Amniotic epithelial cell (primary cell): Measurements from ENCODE around the gene CCL4.
"Not testable (repeated sequence)": the region's sequence is repeated elsewhere in the genome, so short reads cannot be mapped to it uniquely, and the experiment has no call there.

Experiments
- DNase-seq: peaks from one replicate; pipeline ENCODE4 v3.0.0-alpha.2; 2010; ENCODE audit warnings: low read depth

The CCL4 gene

DNA sequence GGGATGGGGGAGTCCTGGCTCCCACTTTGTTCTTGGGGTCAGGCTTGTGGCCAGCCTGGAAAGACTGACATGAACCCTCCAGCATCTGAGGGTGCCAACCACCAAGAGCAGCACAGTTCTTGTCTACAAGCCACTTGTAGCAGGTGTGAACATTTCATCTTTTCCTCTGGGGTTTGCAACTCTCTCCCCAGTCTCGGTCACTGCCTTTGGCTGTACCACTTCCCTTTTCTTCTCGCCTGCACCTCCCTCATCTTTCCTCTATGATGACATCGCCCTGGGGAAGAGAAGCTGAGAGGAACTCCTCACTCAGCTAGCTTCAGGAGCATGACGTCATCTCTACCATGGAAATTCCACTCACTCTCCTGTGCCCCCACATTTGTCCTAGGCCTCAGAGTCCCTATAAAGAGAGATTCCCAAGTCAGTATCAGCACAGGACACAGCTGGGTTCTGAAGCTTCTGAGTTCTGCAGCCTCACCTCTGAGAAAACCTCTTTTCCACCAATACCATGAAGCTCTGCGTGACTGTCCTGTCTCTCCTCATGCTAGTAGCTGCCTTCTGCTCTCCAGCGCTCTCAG, at the start of gene CCL4:
TSS of gene CCL4 (plus strand) at position 427 of the 575 bp plus-strand sequence. CDS start at position 506, 79 bp downstream.
- not testable (repeated sequence) for DNase-seq

DNA sequence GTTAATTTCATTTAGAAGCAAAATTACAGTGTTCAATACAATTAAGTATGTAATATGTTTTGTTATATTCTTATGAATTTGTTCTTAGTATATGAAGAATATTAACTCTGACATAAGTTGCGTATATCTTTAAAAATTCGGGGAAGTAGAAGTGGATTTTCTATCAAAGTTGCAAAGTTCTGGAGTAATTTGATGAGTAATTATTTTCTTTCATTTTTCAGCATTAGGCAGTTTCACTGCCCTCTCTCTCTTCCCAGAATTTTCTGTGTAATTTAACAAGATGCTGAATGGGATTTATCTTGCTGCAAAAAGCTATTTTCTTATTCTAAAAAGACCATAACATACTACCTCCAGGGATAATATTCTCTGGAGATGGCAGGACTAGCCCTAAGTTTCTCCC, 48.5 kb upstream of the CCL4 start:
- DNase-seq: no peak

- DNase-seq: no peak
Measured at GRCh38 chr17:36055921-36056520, 47.6 kb upstream of the CCL4 start.

DNA sequence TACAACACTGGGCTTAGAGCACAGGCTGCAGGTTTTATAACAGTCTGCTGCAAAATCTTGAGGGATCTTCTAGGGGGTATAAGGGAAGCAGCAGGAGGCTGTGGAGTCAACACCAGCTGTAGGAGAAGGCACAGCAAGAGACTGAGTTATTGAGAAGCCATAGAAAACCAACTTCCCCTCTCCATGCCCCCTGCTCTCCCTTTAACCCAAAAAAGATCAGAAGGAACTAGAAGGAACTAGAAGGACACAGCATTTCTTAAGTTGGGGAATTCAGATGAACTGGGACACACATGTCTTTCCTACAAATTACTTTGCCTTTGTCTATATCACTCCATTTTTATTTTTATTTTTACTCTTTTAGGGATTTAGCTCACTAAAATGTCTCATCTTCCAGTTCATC, 45.7 kb upstream of the CCL4 start:
- no peak for DNase-seq

DNA sequence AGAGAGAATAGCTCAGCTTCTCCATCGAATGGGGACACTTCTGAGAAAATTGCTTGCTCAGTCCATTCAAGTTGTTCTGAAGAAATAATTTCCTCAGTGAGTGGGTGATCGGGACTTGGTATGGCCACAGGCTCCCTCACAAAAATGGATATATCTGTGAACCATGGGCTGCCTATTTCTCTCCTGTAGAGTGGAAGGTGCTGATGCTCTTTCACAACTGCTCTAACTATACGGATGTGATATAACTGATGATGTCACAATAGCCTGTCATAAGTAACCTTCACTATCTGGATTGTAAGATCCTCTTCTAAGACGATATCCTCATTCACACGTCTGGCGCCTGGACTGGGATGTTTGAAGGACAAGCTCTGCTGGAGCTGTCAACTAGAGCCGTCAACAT, 44.2 kb upstream of the CCL4 start:
- no peak for DNase-seq

DNA sequence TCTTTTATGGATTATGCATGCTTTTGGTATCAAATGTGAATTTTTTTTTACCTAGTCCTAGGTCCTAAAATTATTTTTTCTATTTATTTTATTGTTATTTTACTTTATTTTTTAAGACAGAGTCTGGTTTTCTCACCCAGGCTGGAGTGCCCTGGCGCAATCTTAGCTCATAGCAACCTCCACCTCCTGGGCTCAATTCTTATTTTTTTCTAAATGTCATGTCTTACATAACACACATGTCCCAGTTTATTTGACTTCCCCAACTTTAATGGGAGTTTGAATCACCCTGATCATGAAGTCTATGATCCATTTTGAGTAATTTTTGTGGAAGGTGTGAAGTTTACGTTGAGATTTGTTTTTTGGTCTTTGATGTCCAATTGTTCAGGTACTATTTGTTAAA, 42.8 kb upstream of the CCL4 start:
- no peak for DNase-seq

DNA sequence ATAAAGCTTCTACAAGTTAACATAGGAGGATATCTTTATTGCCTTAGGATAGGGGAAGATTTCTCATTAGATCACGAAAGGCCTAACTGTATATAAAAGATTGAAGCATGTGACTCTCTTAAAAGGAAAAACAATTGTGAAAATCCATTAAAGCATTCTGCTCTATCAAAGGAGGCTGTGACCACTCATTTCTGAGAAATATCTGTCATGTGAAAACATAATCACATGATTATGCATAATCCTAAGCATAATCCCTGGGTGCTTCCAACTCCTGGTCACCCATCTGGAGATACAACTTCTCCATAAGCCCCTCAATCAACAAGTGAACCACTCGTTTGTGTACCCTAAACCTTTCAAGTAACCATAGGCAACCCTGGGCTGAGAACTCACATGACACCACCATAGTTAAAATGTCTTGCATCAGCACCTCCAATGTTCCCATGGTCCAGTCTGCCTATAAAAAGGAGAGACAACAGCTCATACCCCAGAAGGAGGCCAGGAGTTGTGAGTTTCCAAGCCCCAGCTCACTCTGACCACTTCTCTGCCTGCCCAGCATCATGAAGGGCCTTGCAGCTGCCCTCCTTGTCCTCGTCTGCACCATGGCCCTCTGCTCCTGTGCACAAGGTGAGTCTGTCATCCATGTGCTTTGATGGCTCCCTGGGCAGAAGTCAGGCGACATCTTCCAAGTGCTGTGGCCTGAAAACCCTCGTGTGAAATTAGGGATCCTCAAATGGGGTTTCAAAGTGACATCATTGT, 39.7 kb upstream of the CCL4 start, which contains the start of gene CCL18:
TSS of gene CCL18 (plus strand) at position 487 of the 756 bp plus-strand sequence. CDS start at position 558, 71 bp downstream.
- DNase-seq: no peak

- DNase-seq: no peak
Measured at GRCh38 chr17:36066365-36066985, 37.2 kb upstream of the CCL4 start.

DNA sequence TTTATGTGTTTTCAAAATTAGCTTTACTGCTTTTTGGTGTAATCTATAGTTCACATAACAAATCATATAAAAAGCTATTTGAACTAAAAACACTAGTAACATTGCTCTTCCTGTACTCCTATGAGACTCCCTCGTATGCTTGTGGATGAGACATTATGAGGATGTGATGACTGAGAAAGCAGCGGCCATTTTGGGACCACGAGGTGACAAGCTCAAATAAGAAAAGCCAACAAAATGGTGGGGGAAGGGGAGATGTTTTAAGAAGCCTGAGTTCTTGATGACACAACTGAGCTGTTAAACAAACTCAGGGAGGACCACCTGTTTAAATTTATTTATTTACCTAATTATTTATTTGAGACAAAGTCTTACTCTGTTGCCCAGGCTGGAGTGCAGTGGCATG, 35.1 kb upstream of the CCL4 start:
- no peak for DNase-seq

GRCh38 chr17:36069136-36069535, 34.5 kb upstream of the CCL4 start:
- peak; percentile 32 for DNase-seq

DNA sequence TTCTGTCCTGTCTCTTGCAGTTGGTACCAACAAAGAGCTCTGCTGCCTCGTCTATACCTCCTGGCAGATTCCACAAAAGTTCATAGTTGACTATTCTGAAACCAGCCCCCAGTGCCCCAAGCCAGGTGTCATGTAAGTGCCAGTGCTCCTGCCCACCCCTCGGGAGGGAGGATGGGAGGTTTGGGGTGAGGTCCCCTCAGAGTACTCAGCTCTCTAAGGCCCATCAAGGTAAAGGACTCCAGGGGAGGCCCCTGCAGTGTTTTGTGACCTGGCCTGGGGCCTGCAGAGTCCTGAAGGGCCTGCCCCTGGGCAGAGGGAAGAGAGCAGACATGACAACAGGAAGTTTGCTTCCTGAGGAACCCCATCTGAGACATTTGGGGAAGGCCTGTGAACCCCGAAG, 33.2 kb upstream of the CCL4 start:
- no peak for DNase-seq

DNA sequence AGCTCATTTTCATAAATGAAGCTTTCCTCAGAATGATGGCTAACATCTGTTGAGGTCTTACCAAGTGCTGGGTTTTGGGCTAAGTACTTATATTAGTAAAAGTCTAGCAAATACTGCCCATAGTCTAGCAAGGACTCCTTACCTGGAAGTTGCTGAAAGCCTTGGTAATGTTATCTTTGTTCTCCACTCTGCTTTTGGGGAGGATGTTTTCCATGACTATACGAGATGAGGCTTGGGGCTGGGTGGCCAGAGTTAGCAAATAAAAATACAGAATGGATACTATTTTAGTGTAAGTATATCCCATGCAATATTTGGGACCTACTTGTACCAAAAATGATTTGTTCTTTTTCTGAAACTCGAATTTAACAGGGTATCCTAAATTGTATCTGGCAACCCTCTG, 31.9 kb upstream of the CCL4 start:
- no peak for DNase-seq

DNA sequence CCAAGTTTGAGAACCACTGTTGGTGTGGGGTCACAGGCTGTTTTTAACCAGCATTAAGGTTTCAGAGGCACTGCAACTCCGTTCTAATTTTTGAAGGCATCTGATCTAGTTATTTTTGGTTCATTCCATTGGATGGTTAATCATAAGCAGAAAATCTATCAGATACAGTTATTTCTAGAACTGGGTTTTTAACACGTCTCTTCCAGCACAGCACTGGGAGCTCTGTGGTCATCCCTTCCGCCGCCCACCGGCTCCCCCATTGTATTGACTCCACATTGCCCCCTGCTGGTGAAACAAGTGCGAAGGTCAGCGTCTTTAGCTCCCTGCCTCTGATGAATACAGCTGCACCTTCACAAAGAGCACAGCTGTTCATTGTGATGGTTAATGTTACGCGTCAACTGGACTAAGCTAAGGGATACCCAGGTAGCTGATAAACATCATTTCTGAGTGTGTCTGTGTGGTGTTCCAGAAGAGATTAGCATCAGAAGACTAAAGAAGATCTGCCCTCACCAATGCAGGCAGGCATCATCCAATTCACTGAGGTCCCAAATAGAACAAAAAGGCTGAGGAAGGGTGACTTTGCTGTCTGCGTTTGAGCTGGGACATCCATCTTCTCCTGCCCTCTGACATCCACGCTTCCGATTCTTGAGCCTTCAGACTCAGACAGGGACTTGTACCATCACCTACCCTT, 31.1 kb upstream of the CCL4 start:
- DNase-seq: peak; percentile 7

- no peak for DNase-seq
Measured at GRCh38 chr17:36074365-36074764, 29.3 kb upstream of the CCL4 start.

- not testable (repeated sequence) for DNase-seq
Measured at GRCh38 chr17:36081681-36082471, 21.8 kb upstream of the CCL4 start.

DNA sequence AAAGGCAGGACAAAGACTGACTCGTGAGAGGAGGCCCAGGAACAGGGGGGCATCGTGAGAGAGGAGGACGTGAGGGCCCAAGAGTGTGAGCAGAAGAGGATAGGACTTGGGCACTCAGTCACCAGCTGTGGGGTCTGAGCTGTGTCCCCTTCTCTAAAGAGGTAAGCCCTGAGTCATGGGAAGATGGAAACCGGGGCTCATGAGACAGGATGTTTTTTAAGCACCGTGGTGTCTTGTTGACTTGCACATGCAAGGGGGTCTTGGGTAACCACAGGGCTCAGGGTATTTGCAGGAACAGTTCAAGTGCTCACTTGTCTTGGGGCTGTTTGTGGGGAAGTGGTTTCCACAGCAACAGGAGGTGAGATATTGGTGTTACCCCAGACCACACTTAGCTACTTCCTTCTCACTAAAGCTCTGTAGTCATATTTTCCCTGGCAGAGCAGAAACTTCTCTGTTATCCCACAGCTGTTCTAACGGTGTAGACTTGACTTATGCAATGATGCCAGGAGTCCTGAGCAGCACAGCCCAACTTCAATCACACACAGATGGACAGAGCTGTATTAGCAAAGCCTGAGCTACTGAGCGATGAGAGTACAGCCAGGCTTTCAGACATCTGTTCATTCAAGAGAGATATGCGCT, 21.0 kb upstream of the CCL4 start:
- not testable (repeated sequence) for DNase-seq

DNA sequence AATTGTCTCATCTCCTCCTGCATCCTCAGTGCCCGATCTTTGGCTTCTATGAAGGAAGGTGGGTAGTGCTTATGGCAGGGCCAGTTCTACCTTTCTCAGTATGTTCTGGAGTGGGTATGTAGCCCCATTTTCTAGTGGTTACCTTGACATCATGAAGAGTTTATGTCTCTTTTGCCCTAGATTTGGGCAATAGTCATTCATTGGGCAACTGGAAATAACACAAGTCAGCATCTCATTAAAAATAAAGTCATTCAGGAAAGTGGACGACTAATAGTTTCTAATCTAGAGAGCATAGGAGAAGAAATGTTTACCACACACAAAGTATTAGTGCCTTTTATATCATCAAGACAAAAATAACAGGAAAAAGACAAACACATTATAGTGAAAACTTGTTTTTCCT, 19.9 kb upstream of the CCL4 start:
- DNase-seq: not testable (repeated sequence)

DNA sequence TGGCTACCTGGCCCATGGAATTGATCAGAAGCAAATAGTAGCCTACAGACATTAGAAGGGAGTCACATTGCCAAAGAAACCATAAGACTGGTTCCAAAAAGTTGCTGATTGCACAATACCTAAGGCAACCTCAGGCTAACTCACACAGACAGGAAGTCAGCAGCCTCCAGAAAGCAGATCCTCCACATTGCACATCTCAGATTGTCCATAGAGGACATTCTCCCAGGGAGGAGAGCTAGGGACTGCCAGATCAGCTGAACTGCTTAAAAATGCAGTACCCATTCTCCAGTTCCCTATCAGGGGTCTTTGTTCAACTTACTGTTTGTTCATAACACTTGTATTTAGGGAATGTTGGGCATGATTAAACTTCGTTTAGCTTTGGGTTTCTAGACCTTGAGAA, 17.9 kb upstream of the CCL4 start:
- peak; percentile 9 for DNase-seq

DNA sequence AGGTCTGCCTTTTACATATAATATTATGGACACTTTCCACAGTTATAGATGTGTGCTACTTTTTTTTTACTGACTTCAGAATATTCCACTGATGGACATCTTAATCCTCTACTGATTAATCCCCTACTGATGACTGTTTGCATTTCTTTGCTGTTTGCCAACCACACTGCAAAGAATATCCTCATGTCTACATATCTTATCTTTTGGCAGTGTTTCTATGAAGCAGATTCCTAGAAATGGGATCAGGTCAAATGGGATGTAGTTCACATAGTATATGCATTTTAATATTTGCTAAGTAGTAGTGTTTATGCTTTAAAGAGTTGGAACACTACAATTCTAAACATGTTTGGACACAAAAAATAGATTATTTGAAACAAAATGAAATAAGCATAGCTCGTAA, 16.8 kb upstream of the CCL4 start:
- DNase-seq: no peak

GRCh38 chr17:36087471-36087870, 16.2 kb upstream of the CCL4 start:
- not testable (repeated sequence) for DNase-seq
